Measurements from ENCODE around the gene ZNF837. TPM values are rescaled to one million over a fixed set of nuclear protein-coding genes. Genes with fewer than 3 reads are reported as not detected.
A peak's percentile ranks its signal among the peaks of the same experiment; 100 is the strongest.

ZNF837 gene
- total and polyA plus RNA-seq, 2 of the 13 experiments (the other 11 are each of a cell fraction or from before 2014, with no cell fraction given), result 0.29 to 1.3 TPM

GRCh38 chr19:58326914-58327726 is 53.7 kb downstream of the ZNF837 start, which contains the start of gene ZSCAN22 (continued):
- TF ChIP-seq HNF1A (IDR thresholded peaks at IDR 0.05; ENCODE audit: low read depth) (no peak), HNF1A (CRISPR knock-in tag; IDR thresholded peaks at IDR 0.05; ENCODE audit: borderline replicate concordance) (peak; percentile 74; the same call in 1 of the 2 replicates), MEIS2 (CRISPR knock-in tag; IDR thresholded peaks at IDR 0.05) (no peak), MIER2 (CRISPR knock-in tag; IDR thresholded peaks at IDR 0.05) (0 out of 2 replicates have a peak, but pooled peaks have one; percentile 21), SMYD3 (CRISPR knock-in tag; IDR thresholded peaks at IDR 0.05) (no peak; the same call in 1 of the 2 replicates), ZNF75D (CRISPR knock-in tag; IDR thresholded peaks at IDR 0.05; ENCODE audit: borderline replicate concordance) (no peak), CHD2 (IDR thresholded peaks at IDR 0.05; ENCODE audit: low read depth, low read length) (0 out of 2 replicates have a peak, but pooled peaks have one; percentile 18), REST (IDR thresholded peaks at IDR 0.05; ENCODE audit: borderline replicate concordance in 1 of 2, low read depth in 1 of 2, low read length in 2 of 2) (0 out of 4 replicates have a peak, but pooled peaks of 1 of the 2 experiments have one; percentile 6), ZNF615 (CRISPR knock-in tag; IDR thresholded peaks at IDR 0.05; ENCODE audit: borderline replicate concordance) (no peak), ERF (CRISPR knock-in tag; IDR thresholded peaks at IDR 0.05) (no peak), TAF1 (CRISPR knock-in tag; IDR thresholded peaks at IDR 0.05) (peak; percentile 80), CENPBD1 (CRISPR knock-in tag; IDR thresholded peaks at IDR 0.05; ENCODE audit: borderline replicate concordance, low read depth) (peak; percentile 74; the same call in 1 of the 2 replicates), CEBPG (CRISPR knock-in tag; IDR thresholded peaks at IDR 0.05) (no peak), ARID5B (CRISPR knock-in tag; IDR thresholded peaks at IDR 0.05) (peak; percentile 61)
